ENCODE results near the gene GPATCH1. TPM values are rescaled to one million over a fixed set of nuclear protein-coding genes. Genes with fewer than 3 reads are reported as not detected.

GPATCH1 gene
- total and polyA plus RNA-seq, 2 of the 8 experiments (the other 6 are each of a cell fraction or from before 2014, with no cell fraction given): 4.3 to 8.2 TPM

- Histone ChIP-seq H3K9me3 (ENCODE audit: insufficient read depth in 2 of 2, low read depth in 1 of 2, low read length in 1 of 2) (no peaks in the 10 kb centered on the region), H3K4ac (replicated peaks; ENCODE audit: insufficient read length, low read depth, low read length) (no peak overlapping the region), H2BK5ac (ENCODE audit: low read depth, low read length) (no peak overlapping the region), H3K9ac (replicated peaks in 1 of 4; ENCODE audit: extremely low read depth in 1 of 4, low read depth in 3 of 4, low read length in 3 of 4) (no peak overlapping the region), H2BK15ac (ENCODE audit: low read length) (no peak overlapping the region), H3K79me2 (ENCODE audit: control insufficient read depth in 1 of 2, insufficient read depth in 2 of 2, low read length in 2 of 2) (peaks cover 4 to 19% of the 10 kb centered on the region in 2 experiments), H4K5ac (ENCODE audit: insufficient read length, low read depth, low read length) (no peak overlapping the region), H2AFZ (ENCODE audit: low read length) (no peak overlapping the region), H3K27me3 (replicated peaks in 1 of 4; ENCODE audit: control insufficient read depth in 3 of 4, extremely low read depth in 1 of 4, insufficient read depth in 3 of 4, low read length in 3 of 4) (peaks cover 0 to 4% (median 3%) of the 10 kb centered on the region in 4 experiments; a peak in 4 of 7 replicates), H3K27ac (ENCODE audit: low read depth, low read length) (no peak overlapping the region), H3K79me1 (ENCODE audit: low read depth, low read length) (no peaks in the 10 kb centered on the region), H3K4me2 (ENCODE audit: insufficient read depth in 1 of 2, low read depth in 2 of 2, low read length in 2 of 2) (no peak overlapping the region), H3K4me3 (ENCODE audit: extremely low read depth in 1 of 4, insufficient read depth in 2 of 4, low read depth in 3 of 4, low read length in 4 of 4) (no peak overlapping the region), H3K23me2 (ENCODE audit: low read depth, low read length) (peaks cover 3% of the 10 kb centered on the region; the same call in 1 of the 2 replicates), H4K20me1 (replicated peaks in 1 of 2; ENCODE audit: control insufficient read depth in 1 of 2, insufficient read depth in 2 of 2, low read length in 2 of 2) (peaks cover 3 to 5% of the 10 kb centered on the region in 2 experiments), H4K8ac (ENCODE audit: extremely low read depth, insufficient read depth, low read length) (no peak overlapping the region), H2BK20ac (ENCODE audit: low read length) (no peak overlapping the region), H3K18ac (ENCODE audit: extremely low read depth, low read length) (no peak overlapping the region), H3K4me1 (replicated peaks in 1 of 4; ENCODE audit: control insufficient read depth in 3 of 4, insufficient read depth in 4 of 4, low read length in 3 of 4) (peaks cover 0 to 4% (median 0%) of the 10 kb centered on the region in 4 experiments; a peak in 1 of 7 replicates), H4K91ac (replicated peaks; ENCODE audit: insufficient read length, low read length) (no peak overlapping the region), H3K14ac (ENCODE audit: insufficient read length) (no peak overlapping the region), H2AK5ac (ENCODE audit: low read depth, low read length) (no peak overlapping the region), H3K23ac (ENCODE audit: insufficient read length) (no peak overlapping the region), H3K36me3 (ENCODE audit: control insufficient read depth in 2 of 4, insufficient read depth in 4 of 4, low read length in 3 of 4) (no peaks in the 10 kb centered on the region), H2BK12ac (ENCODE audit: low read depth, low read length) (no peak overlapping the region), H2BK120ac (replicated peaks; ENCODE audit: low read depth, low read length) (no peak overlapping the region), H3K56ac (replicated peaks; ENCODE audit: insufficient read length, low read depth, low read length) (no peak overlapping the region)
- ChIA-PET CTCF (ENCODE audit: partially characterized antibody) (interaction anchor here (0.8 to 1.0 kb wide), 2 partner anchors 45 to 52 kb away, joined by 3 read pairs; no protein-coding TSS in a partner anchor), POLR2A (ENCODE audit: partially characterized antibody) (interaction anchor here (0.8 kb wide), 1 partner anchor 20 kb away, joined by 3 read pairs; no protein-coding TSS in a partner anchor)
- FAIRE-seq: no peak
- 86% methylated on average over 8 of the region's 8 CpGs; no CpG with 5 or more reads in 1 of the 2 experiments for WGBS, 2 experiments (ENCODE audit: extremely low coverage in 1 of 2, insufficient coverage in 1 of 2, insufficient read length in 1 of 2, insufficient replicate concordance in 2 of 2, low coverage in 1 of 2, low lambda C conversion rate in 2 of 2, missing lambda C conversion rate in 1 of 2)
- DNase-seq (ENCODE audit: low read depth in 1 of 2, low spot score in 2 of 2): no peak
- TF ChIP-seq BRCA1 (IDR thresholded peaks at IDR 0.05; ENCODE audit: low read depth, low read length) (no peak), FOSL1 (IDR thresholded peaks at IDR 0.05; ENCODE audit: insufficient read depth, low read depth, low read length) (no peak), MAFK (IDR thresholded peaks at IDR 0.05; ENCODE audit: low read depth, low read length) (no peak), BCL11A (IDR thresholded peaks at IDR 0.05; ENCODE audit: low read depth in 2 of 2, low read length in 2 of 2) (no peak), RXRA (IDR thresholded peaks at IDR 0.05; ENCODE audit: insufficient read depth, low read depth, low read length) (no peak), NRF1 (IDR thresholded peaks at IDR 0.05; ENCODE audit: low read depth, low read length) (no peak), TBP (IDR thresholded peaks at IDR 0.05; ENCODE audit: low read depth, low read length) (no peak), SP1 (IDR thresholded peaks at IDR 0.05; ENCODE audit: low read depth, low read length) (no peak), CEBPB (IDR thresholded peaks at IDR 0.05; ENCODE audit: low read depth, low read length) (no peak), ZNF274 (IDR thresholded peaks at IDR 0.05; ENCODE audit: borderline replicate concordance, extremely low read depth, low read length) (no peak), TAF7 (optimal IDR thresholded peaks at IDR 0.05; ENCODE audit: borderline replicate concordance, low read depth, low read length) (no peak), MAX (IDR thresholded peaks at IDR 0.05) (no peak), CBX8 (IDR thresholded peaks at IDR 0.05; ENCODE audit: borderline replicate concordance, low read depth, low read length) (no peak), ATF3 (IDR thresholded peaks at IDR 0.05; ENCODE audit: insufficient read depth, low read depth, low read length) (no peak)
These were observed 13.9 kb upstream of the GPATCH1 start for GRCh38 chr19:33067121-33067520.
